Ishikawa (cell line): ENCODE measurements around the gene GBF1.

Experiments used
- CEBPB ChIP-seq: IDR thresholded peaks from 2 replicates; pipeline ENCODE4 v1.6.1; 2012
- EGR1 ChIP-seq: IDR thresholded peaks from 2 replicates; pipeline ENCODE4 v1.6.1; 2012
- EP300 ChIP-seq: IDR thresholded peaks from 2 replicates; pipeline ENCODE4 v1.6.1; 2012; ENCODE audit warnings: borderline replicate concordance
- FOXM1 ChIP-seq: IDR thresholded peaks from 2 replicates; pipeline ENCODE4 v1.6.1; 2012; ENCODE audit warnings: low read depth, borderline replicate concordance
- NFIC ChIP-seq: IDR thresholded peaks from 2 replicates; pipeline ENCODE4 v1.6.1; 2012
- RAD21 ChIP-seq: IDR thresholded peaks from 2 replicates; pipeline ENCODE4 v1.6.1; 2012; ENCODE audit warnings: low read depth
- TAF1 ChIP-seq: IDR thresholded peaks from 2 replicates; pipeline ENCODE4 v1.6.1; 2012; ENCODE audit warnings: low read depth, mild to moderate bottlenecking
- TCF12 ChIP-seq: IDR thresholded peaks from 2 replicates; pipeline ENCODE4 v1.6.1; 2012; ENCODE audit warnings: low read depth
- TEAD4 ChIP-seq: IDR thresholded peaks from 2 replicates; pipeline ENCODE4 v1.6.1; 2012
- YY1 ChIP-seq: IDR thresholded peaks from 2 replicates; pipeline ENCODE4 v1.6.1; 2012; ENCODE audit warnings: low read depth
- ZBTB7A ChIP-seq: IDR thresholded peaks from 2 replicates; pipeline ENCODE4 v1.6.1; 2012; ENCODE audit warnings: low read depth
- TF ChIP-seq, protein P1 (sequence below): IDR thresholded peaks from 2 replicates; pipeline ENCODE4 v1.6.1; 2012
- TF ChIP-seq, protein P2 (sequence below): IDR thresholded peaks from 2 replicates; pipeline ENCODE4 v1.6.1; 2012; ENCODE audit warnings: low read depth, mild to moderate bottlenecking

GRCh38 chr10:102297101-102297500, 51.8 kb downstream of the GBF1 start:
- no peak for TF ChIP-seq RAD21
- no peak for TF ChIP-seq TAF1
- no peak for TF ChIP-seq FOXM1
- TF ChIP-seq, protein P1, sequence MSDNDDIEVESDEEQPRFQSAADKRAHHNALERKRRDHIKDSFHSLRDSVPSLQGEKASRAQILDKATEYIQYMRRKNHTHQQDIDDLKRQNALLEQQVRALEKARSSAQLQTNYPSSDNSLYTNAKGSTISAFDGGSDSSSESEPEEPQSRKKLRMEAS: no peak
- TF ChIP-seq TCF12: no peak
- no peak for TF ChIP-seq EP300
- TF ChIP-seq, protein P2, sequence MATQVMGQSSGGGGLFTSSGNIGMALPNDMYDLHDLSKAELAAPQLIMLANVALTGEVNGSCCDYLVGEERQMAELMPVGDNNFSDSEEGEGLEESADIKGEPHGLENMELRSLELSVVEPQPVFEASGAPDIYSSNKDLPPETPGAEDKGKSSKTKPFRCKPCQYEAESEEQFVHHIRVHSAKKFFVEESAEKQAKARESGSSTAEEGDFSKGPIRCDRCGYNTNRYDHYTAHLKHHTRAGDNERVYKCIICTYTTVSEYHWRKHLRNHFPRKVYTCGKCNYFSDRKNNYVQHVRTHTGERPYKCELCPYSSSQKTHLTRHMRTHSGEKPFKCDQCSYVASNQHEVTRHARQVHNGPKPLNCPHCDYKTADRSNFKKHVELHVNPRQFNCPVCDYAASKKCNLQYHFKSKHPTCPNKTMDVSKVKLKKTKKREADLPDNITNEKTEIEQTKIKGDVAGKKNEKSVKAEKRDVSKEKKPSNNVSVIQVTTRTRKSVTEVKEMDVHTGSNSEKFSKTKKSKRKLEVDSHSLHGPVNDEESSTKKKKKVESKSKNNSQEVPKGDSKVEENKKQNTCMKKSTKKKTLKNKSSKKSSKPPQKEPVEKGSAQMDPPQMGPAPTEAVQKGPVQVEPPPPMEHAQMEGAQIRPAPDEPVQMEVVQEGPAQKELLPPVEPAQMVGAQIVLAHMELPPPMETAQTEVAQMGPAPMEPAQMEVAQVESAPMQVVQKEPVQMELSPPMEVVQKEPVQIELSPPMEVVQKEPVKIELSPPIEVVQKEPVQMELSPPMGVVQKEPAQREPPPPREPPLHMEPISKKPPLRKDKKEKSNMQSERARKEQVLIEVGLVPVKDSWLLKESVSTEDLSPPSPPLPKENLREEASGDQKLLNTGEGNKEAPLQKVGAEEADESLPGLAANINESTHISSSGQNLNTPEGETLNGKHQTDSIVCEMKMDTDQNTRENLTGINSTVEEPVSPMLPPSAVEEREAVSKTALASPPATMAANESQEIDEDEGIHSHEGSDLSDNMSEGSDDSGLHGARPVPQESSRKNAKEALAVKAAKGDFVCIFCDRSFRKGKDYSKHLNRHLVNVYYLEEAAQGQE: no peak
- TF ChIP-seq EGR1: no peak
- no peak for TF ChIP-seq YY1
- TF ChIP-seq ZBTB7A: no peak
- TF ChIP-seq TEAD4: no peak
- TF ChIP-seq NFIC: no peak
- no peak for TF ChIP-seq CEBPB
